HG03558 (cell line): ENCODE data around the gene CADM2.

Experiments
- ATAC-seq: cut with Tn5 transposase; IDR thresholded peaks from one replicate; pipeline ENCODE4 v1.9.1; 2021; ENCODE audit warnings: moderate number of reproducible peaks; ENCODE audit not compliant: unreplicated experiment; ENCODE audit errors: extremely low read depth

The CADM2 gene

GRCh38 chr3:85533586-85533985 is 574.8 kb downstream of the CADM2 start:
- ATAC-seq = no peak

GRCh38 chr3:85535517-85535916 is 576.7 kb downstream of the CADM2 start:
- ATAC-seq = no peak

- ATAC-seq = no peak
These were observed 580.4 kb downstream of the CADM2 start for GRCh38 chr3:85539232-85539631.

- no peak for ATAC-seq
These were observed 595.4 kb downstream of the CADM2 start for GRCh38 chr3:85554153-85554552.

- no peak for ATAC-seq
These were observed 601.4 kb downstream of the CADM2 start for GRCh38 chr3:85560088-85560785.

GRCh38 chr3:85567071-85567676 is 608.4 kb downstream of the CADM2 start:
- ATAC-seq = no peak

GRCh38 chr3:85570819-85571218 is 612.0 kb downstream of the CADM2 start:
- no peak for ATAC-seq

GRCh38 chr3:85571835-85572234 is 613.0 kb downstream of the CADM2 start:
- no peak for ATAC-seq

- ATAC-seq = no peak
These were observed 613.6 kb downstream of the CADM2 start for GRCh38 chr3:85572426-85572825.

GRCh38 chr3:85572978-85573377 is 614.2 kb downstream of the CADM2 start:
- ATAC-seq = no peak

GRCh38 chr3:85574006-85574705 is 615.4 kb downstream of the CADM2 start:
- no peak for ATAC-seq

GRCh38 chr3:85576091-85576690 is 617.4 kb downstream of the CADM2 start:
- ATAC-seq = peak; percentile 60

GRCh38 chr3:85576697-85577200 is 618.0 kb downstream of the CADM2 start:
- ATAC-seq = no peak

- no peak for ATAC-seq
These were observed 626.1 kb downstream of the CADM2 start for GRCh38 chr3:85584779-85585356.

GRCh38 chr3:85586018-85586417 is 627.2 kb downstream of the CADM2 start:
- no peak for ATAC-seq

- ATAC-seq = no peak
These were observed 630.4 kb downstream of the CADM2 start for GRCh38 chr3:85589145-85589544.

- no peak for ATAC-seq
These were observed 632.7 kb downstream of the CADM2 start for GRCh38 chr3:85591451-85591850.

- no peak for ATAC-seq
These were observed 633.5 kb downstream of the CADM2 start for GRCh38 chr3:85592256-85592655.

- no peak for ATAC-seq
These were observed 635.9 kb downstream of the CADM2 start for GRCh38 chr3:85594676-85595075.

- no peak for ATAC-seq
These were observed 644.6 kb downstream of the CADM2 start for GRCh38 chr3:85603378-85603777.

- no peak for ATAC-seq
These were observed 645.9 kb downstream of the CADM2 start for GRCh38 chr3:85604641-85605040.
